Mesendoderm (in vitro differentiated cells): Measurements from ENCODE around the gene TCAIM.
"Not testable (repeated sequence)": the region's sequence is repeated elsewhere in the genome, so short reads cannot be mapped to it uniquely, and the experiment has no call there.

Source experiments
- DNase-seq: peaks from one replicate; pipeline ENCODE4 v3.0.0; 2013
- H2AK5ac ChIP-seq: 2 replicates; pipeline ENCODE4 v1.6.1; 2013; ENCODE audit warnings: low read length, inconsistent platforms
- H2BK120ac ChIP-seq: 2 replicates; pipeline ENCODE4 v1.6.1; 2013; ENCODE audit warnings: low read depth, mild to moderate bottlenecking, low read length, moderate library complexity, mixed read lengths
- H2BK15ac ChIP-seq: replicated peaks from 2 replicates; pipeline ENCODE4 v1.6.1; 2013; ENCODE audit warnings: low read depth, mild to moderate bottlenecking, moderate library complexity
- H2BK5ac ChIP-seq: 2 replicates; pipeline ENCODE4 v1.6.1; 2013; ENCODE audit warnings: low read length, inconsistent platforms
- H3K18ac ChIP-seq: 2 replicates; pipeline ENCODE4 v1.6.1; 2013; ENCODE audit warnings: mild to moderate bottlenecking, low read length, mixed read lengths
- H3K23ac ChIP-seq: one replicate; pipeline ENCODE4 v1.6.1; 2013; ENCODE audit warnings: low read length
- H3K27ac ChIP-seq: 2 replicates; pipeline ENCODE4 v1.5.1; 2013; ENCODE audit warnings: low read depth, mild to moderate bottlenecking, inconsistent platforms, low read length, moderate library complexity
- H3K27me3 ChIP-seq: 2 replicates; pipeline ENCODE4 v1.6.1; 2013; ENCODE audit warnings: low read length, control low read depth, mild to moderate bottlenecking, inconsistent platforms; ENCODE audit not compliant: insufficient read depth, poor library complexity
- H3K36me3 ChIP-seq: 2 replicates; pipeline ENCODE4 v1.6.1; 2013; ENCODE audit warnings: low read length, inconsistent platforms; ENCODE audit not compliant: control insufficient read depth, insufficient read depth
- H3K4ac ChIP-seq: one replicate; pipeline ENCODE4 v1.6.1; 2013; ENCODE audit warnings: low read depth, mild to moderate bottlenecking, low read length, moderate library complexity
- H3K4me1 ChIP-seq: 2 replicates; pipeline ENCODE4 v1.6.1; 2013; ENCODE audit warnings: low read depth, low read length, inconsistent platforms; ENCODE audit not compliant: control insufficient read depth
- H3K4me2 ChIP-seq: 2 replicates; pipeline ENCODE4 v1.6.1; 2013; ENCODE audit warnings: low read length
- H3K4me3 ChIP-seq: 2 replicates; pipeline ENCODE4 v1.5.1; 2013; ENCODE audit warnings: mild to moderate bottlenecking, low read length
- H3K56ac ChIP-seq: one replicate; pipeline ENCODE4 v1.6.1; 2013; ENCODE audit warnings: low read length
- H3K79me1 ChIP-seq: 2 replicates; pipeline ENCODE4 v1.6.1; 2013; ENCODE audit warnings: low read length, inconsistent platforms
- H3K79me2 ChIP-seq: 2 replicates; pipeline ENCODE4 v1.6.1; 2013; ENCODE audit warnings: mild to moderate bottlenecking, low read length; ENCODE audit not compliant: control insufficient read depth, insufficient read depth
- H3K9ac ChIP-seq: 2 replicates; pipeline ENCODE4 v1.6.1; 2013; ENCODE audit warnings: low read length, inconsistent platforms
- H4K5ac ChIP-seq: one replicate; pipeline ENCODE4 v1.6.1; 2013; ENCODE audit warnings: low read length
- H4K8ac ChIP-seq: one replicate; pipeline ENCODE4 v1.6.1; 2013; ENCODE audit warnings: low read depth, mild to moderate bottlenecking, control low read depth, low read length, moderate library complexity
- WGBS: extraction: QIAGEN DNeasy Blood & Tissue Kit; methylation state at CpG from one replicate; pipeline ENCODE4 v1.1.7; 2013; ENCODE audit warnings: low lambda C conversion rate, missing lambda C conversion rate; ENCODE audit not compliant: insufficient coverage; ENCODE audit errors: extremely low coverage; 5-methylcytosine and 5-hydroxymethylcytosine counted together

TCAIM gene

GRCh38 chr3:44338828-44339127 lies 212 bp downstream of the TCAIM start:
- H3K56ac ChIP-seq, result peak overlapping the region; percentile 100
- H3K79me2 ChIP-seq, result no peaks in the 10 kb centered on the region
- H2BK15ac ChIP-seq, result no peak overlapping the region
- no peak overlapping the region for H2BK120ac ChIP-seq
- no peaks in the 10 kb centered on the region for H3K4me1 ChIP-seq
- peak overlapping the region; percentile 15 for H3K4me2 ChIP-seq
- no CpG with 5 or more reads among the region's 15 CpGs for WGBS
- H3K4ac ChIP-seq, result no peak overlapping the region
- H2BK5ac ChIP-seq, result no peak overlapping the region
- no peaks in the 10 kb centered on the region for H3K36me3 ChIP-seq
- H3K27ac ChIP-seq, result peak overlapping the region; percentile 96
- no peak for DNase-seq
- H3K23ac ChIP-seq, result no peak overlapping the region
- peak overlapping the region; percentile 70 for H3K9ac ChIP-seq
- no peak overlapping the region for H2AK5ac ChIP-seq
- H3K4me3 ChIP-seq, result peak overlapping the region; percentile 62
- H4K8ac ChIP-seq, result no peak overlapping the region
- H3K79me1 ChIP-seq, result no peaks in the 10 kb centered on the region
- no peak overlapping the region for H3K18ac ChIP-seq
- no peak overlapping the region for H4K5ac ChIP-seq
- H3K27me3 ChIP-seq, result no peaks in the 10 kb centered on the region

GRCh38 chr3:44339181-44340057 lies 853 bp downstream of the TCAIM start:
- Histone ChIP-seq H3K23ac (no peak overlapping the region), H3K9ac (peak overlapping the region; percentile 70), H3K4ac (no peak overlapping the region), H3K18ac (no peak overlapping the region), H3K27me3 (no peaks in the 10 kb centered on the region), H3K79me2 (no peaks in the 10 kb centered on the region), H3K56ac (no peak overlapping the region), H2BK5ac (no peak overlapping the region), H3K4me2 (peak overlapping the region; percentile 16), H3K36me3 (no peaks in the 10 kb centered on the region), H4K8ac (no peak overlapping the region), H2BK120ac (no peak overlapping the region), H4K5ac (no peak overlapping the region), H2AK5ac (no peak overlapping the region), H3K4me1 (no peaks in the 10 kb centered on the region), H3K27ac (no peak overlapping the region), H3K79me1 (no peaks in the 10 kb centered on the region), H3K4me3 (peak overlapping the region; percentile 62), H2BK15ac (no peak overlapping the region)
- WGBS, result no CpG with 5 or more reads among the region's 11 CpGs
- DNase-seq, result no peak

- no peak overlapping the region for H3K4ac ChIP-seq
- no CpG with 5 or more reads among the region's 3 CpGs for WGBS
- no peaks in the 10 kb centered on the region for H3K79me2 ChIP-seq
- H3K23ac ChIP-seq, result no peak overlapping the region
- no peak overlapping the region for H3K18ac ChIP-seq
- H2BK120ac ChIP-seq, result no peak overlapping the region
- no peaks in the 10 kb centered on the region for H3K36me3 ChIP-seq
- no peak overlapping the region for H3K4me3 ChIP-seq
- H3K4me2 ChIP-seq, result no peak overlapping the region
- H2BK5ac ChIP-seq, result no peak overlapping the region
- H2AK5ac ChIP-seq, result no peak overlapping the region
- no peaks in the 10 kb centered on the region for H3K79me1 ChIP-seq
- DNase-seq, result no peak
- H3K4me1 ChIP-seq, result no peaks in the 10 kb centered on the region
- H4K8ac ChIP-seq, result no peak overlapping the region
- no peaks in the 10 kb centered on the region for H3K27me3 ChIP-seq
- H3K27ac ChIP-seq, result no peak overlapping the region
- H2BK15ac ChIP-seq, result no peak overlapping the region
- H3K56ac ChIP-seq, result no peak overlapping the region
- H3K9ac ChIP-seq, result no peak overlapping the region
- no peak overlapping the region for H4K5ac ChIP-seq
Observed at GRCh38 chr3:44340058-44340395, 1.5 kb downstream of the TCAIM start.

- no peak overlapping the region for H3K27ac ChIP-seq
Observed at GRCh38 chr3:44342176-44342790, 3.7 kb downstream of the TCAIM start.

GRCh38 chr3:44343421-44343820 lies 4.9 kb downstream of the TCAIM start:
- H2BK5ac ChIP-seq, result no peak overlapping the region
- H2BK120ac ChIP-seq, result no peak overlapping the region

More at GRCh38 chr3:44342176-44342790, 3.7 kb downstream of the TCAIM start:
- H4K8ac ChIP-seq, result no peak overlapping the region
- WGBS, result no CpG with 5 or more reads among the region's 1 CpG
- H3K27me3 ChIP-seq, result no peaks in the 10 kb centered on the region
- H3K36me3 ChIP-seq, result no peaks in the 10 kb centered on the region
- H3K9ac ChIP-seq, result no peak overlapping the region
- no peak overlapping the region for H3K4me2 ChIP-seq
- no peak overlapping the region for H2BK5ac ChIP-seq
- H3K79me2 ChIP-seq, result no peaks in the 10 kb centered on the region
- no peaks in the 10 kb centered on the region for H3K4me1 ChIP-seq
- H3K18ac ChIP-seq, result no peak overlapping the region
- H2AK5ac ChIP-seq, result no peak overlapping the region
- DNase-seq, result no peak
- H4K5ac ChIP-seq, result no peak overlapping the region
- H2BK15ac ChIP-seq, result no peak overlapping the region
- no peak overlapping the region for H3K23ac ChIP-seq
- no peaks in the 10 kb centered on the region for H3K79me1 ChIP-seq
- no peak overlapping the region for H3K4ac ChIP-seq
- no peak overlapping the region for H3K4me3 ChIP-seq
- no peak overlapping the region for H3K56ac ChIP-seq
- H2BK120ac ChIP-seq, result no peak overlapping the region

GRCh38 chr3:44346590-44346989 lies 8.0 kb downstream of the TCAIM start:
- H2BK5ac ChIP-seq, H3K4me1 ChIP-seq, H3K9ac ChIP-seq, H2BK15ac ChIP-seq, H2AK5ac ChIP-seq, H3K27me3 ChIP-seq, H4K8ac ChIP-seq, H2BK120ac ChIP-seq, H3K27ac ChIP-seq, H3K56ac ChIP-seq, DNase-seq, H3K4me2 ChIP-seq, H3K79me2 ChIP-seq, H3K36me3 ChIP-seq, H4K5ac ChIP-seq, H3K4ac ChIP-seq, H3K4me3 ChIP-seq, H3K23ac ChIP-seq, H3K18ac ChIP-seq, H3K79me1 ChIP-seq: not testable (repeated sequence)
- WGBS, result no CpG with 5 or more reads among the region's 6 CpGs

More at GRCh38 chr3:44343421-44343820, 4.9 kb downstream of the TCAIM start:
- Histone ChIP-seq H4K8ac (no peak overlapping the region), H4K5ac (no peak overlapping the region), H3K79me1 (no peaks in the 10 kb centered on the region), H3K23ac (no peak overlapping the region), H3K18ac (no peak overlapping the region), H3K36me3 (no peaks in the 10 kb centered on the region), H3K9ac (no peak overlapping the region), H2BK15ac (no peak overlapping the region), H2AK5ac (no peak overlapping the region), H3K56ac (no peak overlapping the region), H3K4me2 (no peak overlapping the region), H3K27me3 (no peaks in the 10 kb centered on the region), H3K4me3 (no peak overlapping the region), H3K27ac (no peak overlapping the region), H3K4ac (no peak overlapping the region), H3K79me2 (no peaks in the 10 kb centered on the region), H3K4me1 (no peaks in the 10 kb centered on the region)
- DNase-seq, result no peak
